ENCODE results near the gene ACSF2.

The ACSF2 gene

DNA sequence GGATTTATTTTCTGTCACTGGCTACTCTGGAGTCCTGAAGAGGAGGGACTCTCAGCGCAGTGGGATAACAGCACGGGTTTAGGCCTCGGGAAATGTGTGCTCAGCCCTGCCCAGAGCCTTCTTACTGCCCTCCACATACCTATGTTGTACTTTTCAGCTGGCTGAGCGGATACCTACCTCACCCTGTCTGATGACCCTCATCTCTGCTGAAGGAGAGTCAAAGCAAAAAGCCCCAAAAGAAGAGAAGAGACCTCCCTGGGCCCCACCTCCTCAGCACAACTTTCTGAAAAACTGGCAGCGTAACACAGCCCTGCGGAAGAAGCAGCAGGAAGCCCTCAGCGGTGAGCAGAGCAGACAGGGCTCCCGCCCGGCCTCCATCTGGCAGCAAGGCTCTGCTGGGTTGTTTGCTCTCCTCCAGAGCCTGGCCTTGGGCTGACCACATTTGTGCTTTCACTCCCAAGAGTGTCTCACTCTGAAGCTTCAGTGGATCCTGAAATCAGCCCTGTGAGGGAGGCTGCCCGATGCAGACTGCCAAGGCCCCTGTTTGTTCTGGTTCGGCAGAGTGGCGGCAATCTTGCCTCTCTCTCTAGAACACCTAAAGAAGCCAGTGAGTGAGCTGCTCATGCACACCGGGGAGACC, 92.5 kb downstream of the ACSF2 start:
- TF ChIP-seq GATA3 (IDR thresholded peaks at IDR 0.05; ENCODE audit: low read depth, low read length) (no peak), GATA2 (IDR thresholded peaks at IDR 0.05; ENCODE audit: low read depth, low read length) (no peak)

DNA sequence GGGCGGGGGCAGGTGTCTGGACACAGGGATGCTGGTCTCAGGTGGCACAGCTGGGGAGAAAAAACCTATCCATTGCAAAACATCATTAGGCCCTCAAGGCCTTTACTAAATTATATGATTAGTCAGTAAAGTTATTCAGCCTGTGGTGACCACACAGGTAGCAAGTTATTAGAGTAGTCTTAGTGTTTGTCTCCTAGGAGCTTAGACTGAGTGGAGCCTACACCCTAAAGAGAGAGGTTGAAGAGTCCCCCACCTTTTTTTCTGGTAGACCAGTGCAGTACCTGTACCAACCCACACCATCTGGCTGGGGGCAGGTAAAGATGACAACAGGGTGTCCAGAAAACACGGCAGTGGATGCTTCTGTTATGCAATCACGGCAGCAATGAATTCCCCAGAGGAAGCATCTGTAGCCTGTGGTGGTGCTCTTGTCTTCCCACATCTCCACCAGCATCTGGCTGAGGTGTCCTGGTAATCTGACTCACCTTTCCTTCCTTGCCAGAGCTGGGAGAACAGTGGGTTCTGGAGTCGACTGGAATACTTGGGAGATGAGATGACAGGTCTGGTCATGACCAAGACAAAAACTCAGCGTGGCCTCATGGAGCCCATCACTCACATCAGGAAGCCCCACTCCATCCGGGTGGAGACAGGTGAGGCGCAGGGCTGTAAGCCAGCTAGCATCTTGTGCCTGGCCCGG, 93.3 kb downstream of the ACSF2 start:
- TF ChIP-seq GATA3 (IDR thresholded peaks at IDR 0.05; ENCODE audit: low read depth, low read length): no peak
- TF ChIP-seq GATA2 (IDR thresholded peaks at IDR 0.05; ENCODE audit: low read depth, low read length): no peak

DNA sequence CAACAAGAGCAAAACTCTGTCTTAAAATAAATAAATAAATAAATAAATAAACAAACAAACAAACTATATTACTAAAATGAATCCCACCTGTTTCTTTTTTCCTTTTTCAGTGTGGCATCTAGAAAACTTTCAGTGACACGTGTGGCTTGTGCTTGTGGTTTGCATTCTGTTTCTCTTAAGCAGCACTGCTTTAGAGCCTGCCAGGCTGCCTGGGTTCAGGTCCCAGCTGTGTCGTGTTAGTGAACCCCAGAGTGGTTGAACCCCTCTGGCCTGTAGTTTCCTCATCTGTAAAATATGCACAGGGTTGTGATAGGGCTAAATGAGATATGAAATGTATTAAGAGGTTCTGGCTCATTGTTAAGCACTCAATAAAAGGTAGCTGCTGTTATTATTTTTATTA, 94.5 kb downstream of the ACSF2 start:
- no peak for TF ChIP-seq GATA3 (IDR thresholded peaks at IDR 0.05; ENCODE audit: low read depth, low read length)
- TF ChIP-seq GATA2 (IDR thresholded peaks at IDR 0.05; ENCODE audit: low read depth, low read length): no peak

DNA sequence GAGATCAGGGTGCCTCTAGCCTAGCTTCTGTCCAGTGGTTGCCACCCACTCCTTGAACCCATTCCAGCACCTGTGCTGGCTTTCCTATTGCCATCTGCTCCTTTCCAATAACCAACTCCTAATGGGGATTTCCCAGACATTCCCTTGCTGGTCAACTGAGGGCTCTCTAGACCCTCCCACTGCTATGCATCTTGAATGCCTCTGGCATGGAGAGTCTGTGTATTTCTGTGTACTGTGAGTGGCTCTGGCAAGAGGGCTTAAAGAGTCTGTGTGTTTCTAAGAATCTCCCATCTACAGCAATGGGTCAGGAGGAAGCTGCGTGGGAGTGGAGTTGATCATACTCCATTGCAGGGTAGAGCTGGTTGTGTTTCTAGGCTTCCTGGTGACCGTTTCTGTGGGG, 95.5 kb downstream of the ACSF2 start:
- TF ChIP-seq GATA3 (IDR thresholded peaks at IDR 0.05; ENCODE audit: low read depth, low read length): no peak
- no peak for TF ChIP-seq GATA2 (IDR thresholded peaks at IDR 0.05; ENCODE audit: low read depth, low read length)

DNA sequence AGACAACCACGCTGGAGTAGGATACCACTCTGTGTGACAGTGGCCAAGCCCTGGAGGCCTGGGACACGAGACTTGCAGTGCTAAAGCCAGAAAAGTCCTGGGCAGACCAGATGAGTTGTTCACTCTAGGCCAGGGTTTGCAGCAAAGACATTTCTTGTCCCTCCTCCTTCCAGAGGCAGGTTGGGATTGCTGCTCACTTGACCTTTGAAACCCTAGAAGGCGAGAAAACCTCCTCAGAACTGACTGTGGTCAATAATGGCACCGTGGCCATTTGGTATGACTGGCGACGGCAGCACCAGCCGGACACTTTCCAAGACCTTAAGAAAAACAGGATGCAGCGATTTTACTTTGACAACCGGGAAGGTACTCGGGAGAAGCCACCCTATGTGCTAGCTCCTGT, 96.7 kb downstream of the ACSF2 start:
- no peak for TF ChIP-seq GATA2 (IDR thresholded peaks at IDR 0.05; ENCODE audit: low read depth, low read length)
- no peak for TF ChIP-seq GATA3 (IDR thresholded peaks at IDR 0.05; ENCODE audit: low read depth, low read length)

DNA sequence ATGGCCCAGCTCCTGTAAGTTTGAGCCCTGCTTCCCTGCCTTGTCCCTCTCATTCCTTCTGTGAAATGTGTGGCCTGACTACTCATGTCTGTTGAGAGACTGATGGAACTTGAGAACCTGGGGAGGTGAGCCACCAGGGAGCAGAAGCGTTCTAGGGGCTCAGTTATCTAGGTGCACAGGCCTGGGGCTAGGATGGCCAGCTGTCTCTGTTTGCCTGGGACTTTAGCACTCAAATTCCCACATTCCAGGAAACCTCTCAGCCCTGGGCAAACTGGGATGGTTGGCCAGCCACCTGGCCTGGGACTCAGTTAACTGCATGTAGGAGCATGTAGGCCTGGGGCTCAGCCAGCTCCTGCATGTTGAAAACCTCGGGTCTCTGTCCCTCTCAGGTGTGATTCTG, 97.2 kb downstream of the ACSF2 start:
- no peak for TF ChIP-seq GATA2 (IDR thresholded peaks at IDR 0.05; ENCODE audit: low read depth, low read length)
- TF ChIP-seq GATA3 (IDR thresholded peaks at IDR 0.05; ENCODE audit: low read depth, low read length): no peak
